ENCODE results near the gene GFOD1. TPM values are rescaled to one million over a fixed set of nuclear protein-coding genes. Genes with fewer than 3 reads are reported as not detected.

The GFOD1 gene
- polyA plus RNA-seq, 1 of the 3 experiments (the other 2 are of a cell fraction): 1.6 TPM

DNA sequence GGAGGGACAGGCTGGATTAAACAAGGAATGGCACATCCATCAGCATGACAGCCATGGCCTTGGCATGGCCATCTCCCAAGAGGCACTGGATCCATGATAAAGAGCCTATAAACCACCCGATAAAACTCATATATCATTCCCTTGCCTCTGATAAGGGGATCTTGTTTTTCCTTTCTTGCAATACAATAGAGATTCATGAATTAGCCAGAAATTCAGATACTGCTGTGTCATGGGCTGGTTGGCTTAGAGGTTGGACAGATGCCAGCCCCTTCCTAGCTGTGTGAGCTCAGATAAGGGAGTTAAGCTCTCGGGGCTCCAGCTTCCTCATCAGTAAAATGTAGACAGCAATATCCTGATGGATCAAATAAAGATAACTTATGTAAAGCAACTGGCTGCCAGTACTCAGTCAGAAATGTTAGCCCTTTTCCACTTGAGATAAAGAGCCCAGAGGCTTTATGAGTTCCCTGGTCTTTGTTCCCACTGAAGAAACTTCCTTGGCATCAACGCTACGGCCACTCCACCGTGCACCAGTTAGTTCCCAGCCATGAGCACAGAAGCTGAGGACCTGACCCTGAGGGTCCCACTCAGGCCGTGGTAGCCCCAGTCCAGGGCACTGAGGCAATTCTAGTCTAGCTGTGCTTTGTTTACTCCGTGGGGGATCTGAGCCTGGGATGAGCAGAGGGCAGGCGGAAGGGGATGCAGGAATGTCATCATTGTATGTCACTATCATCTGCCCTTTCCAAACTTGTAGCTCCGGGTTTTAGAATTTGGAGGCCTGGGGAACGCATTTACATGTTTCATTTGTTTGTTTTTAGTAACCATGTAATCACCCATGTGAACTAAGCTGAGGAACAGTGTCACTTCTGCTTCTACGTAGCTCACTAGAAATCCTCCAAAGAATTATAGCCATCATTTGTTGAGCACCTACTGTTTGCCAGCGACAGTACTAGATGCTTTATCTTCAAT, 91.8 kb downstream of the GFOD1 start:
- TF ChIP-seq SMC3 (IDR thresholded peaks at IDR 0.05; ENCODE audit: low read depth, low read length): no peak
- TF ChIP-seq, protein P1, sequence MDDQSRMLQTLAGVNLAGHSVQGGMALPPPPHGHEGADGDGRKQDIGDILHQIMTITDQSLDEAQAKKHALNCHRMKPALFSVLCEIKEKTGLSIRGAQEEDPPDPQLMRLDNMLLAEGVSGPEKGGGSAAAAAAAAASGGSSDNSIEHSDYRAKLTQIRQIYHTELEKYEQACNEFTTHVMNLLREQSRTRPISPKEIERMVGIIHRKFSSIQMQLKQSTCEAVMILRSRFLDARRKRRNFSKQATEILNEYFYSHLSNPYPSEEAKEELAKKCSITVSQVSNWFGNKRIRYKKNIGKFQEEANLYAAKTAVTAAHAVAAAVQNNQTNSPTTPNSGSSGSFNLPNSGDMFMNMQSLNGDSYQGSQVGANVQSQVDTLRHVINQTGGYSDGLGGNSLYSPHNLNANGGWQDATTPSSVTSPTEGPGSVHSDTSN (IDR thresholded peaks at IDR 0.05): no peak
- TF ChIP-seq EZH2phosphoT487 (IDR thresholded peaks at IDR 0.05; ENCODE audit: borderline replicate concordance, low read depth): no peak
- TF ChIP-seq POLR2AphosphoS5 (IDR thresholded peaks at IDR 0.05; ENCODE audit: low read depth, low read length): 0 out of 2 replicates have a peak, but pooled peaks have one; percentile 19
- TF ChIP-seq EP300 (IDR thresholded peaks at IDR 0.05; ENCODE audit: borderline replicate concordance in 1 of 2, low read depth in 1 of 2, low read length in 1 of 2): no peak; a peak in 1 of 4 replicates
- no peak for TF ChIP-seq USF2 (IDR thresholded peaks at IDR 0.05; ENCODE audit: borderline replicate concordance, low read depth, low read length)
- peak; percentile 86 for TF ChIP-seq GATA2 (CRISPR knock-in tag; IDR thresholded peaks at IDR 0.05)
- TF ChIP-seq CHD2 (IDR thresholded peaks at IDR 0.05; ENCODE audit: low read length, partially characterized antibody): peak; percentile 48
- TF ChIP-seq NFIC (IDR thresholded peaks at IDR 0.05; ENCODE audit: borderline replicate concordance): peak; percentile 80
- TF ChIP-seq TAF1 (IDR thresholded peaks at IDR 0.05; ENCODE audit: borderline replicate concordance, low read depth, low read length): no peak
- TF ChIP-seq RCOR1 (IDR thresholded peaks at IDR 0.05; ENCODE audit: low read length): peak; percentile 70
- no peak for TF ChIP-seq RFX5 (IDR thresholded peaks at IDR 0.05; ENCODE audit: low read length)
- TF ChIP-seq FOSL2 (IDR thresholded peaks at IDR 0.05; ENCODE audit: borderline replicate concordance, low read depth): no peak
- TF ChIP-seq ZBTB33 (IDR thresholded peaks at IDR 0.05; ENCODE audit: borderline replicate concordance, low read depth): no peak
- TF ChIP-seq MXI1 (IDR thresholded peaks at IDR 0.05; ENCODE audit: low read depth, low read length): no peak
- peak; percentile 50 for TF ChIP-seq TCF12 (IDR thresholded peaks at IDR 0.05)
- TF ChIP-seq YY1 (IDR thresholded peaks at IDR 0.05; ENCODE audit: low read depth): no peak
- TF ChIP-seq FOXJ3 (CRISPR knock-in tag; IDR thresholded peaks at IDR 0.05): peak; percentile 48; the same call in 1 of the 2 replicates
- TF ChIP-seq, protein P2, sequence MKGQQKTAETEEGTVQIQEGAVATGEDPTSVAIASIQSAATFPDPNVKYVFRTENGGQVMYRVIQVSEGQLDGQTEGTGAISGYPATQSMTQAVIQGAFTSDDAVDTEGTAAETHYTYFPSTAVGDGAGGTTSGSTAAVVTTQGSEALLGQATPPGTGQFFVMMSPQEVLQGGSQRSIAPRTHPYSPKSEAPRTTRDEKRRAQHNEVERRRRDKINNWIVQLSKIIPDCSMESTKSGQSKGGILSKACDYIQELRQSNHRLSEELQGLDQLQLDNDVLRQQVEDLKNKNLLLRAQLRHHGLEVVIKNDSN (IDR thresholded peaks at IDR 0.05; ENCODE audit: borderline replicate concordance, low read depth): no peak
- no peak for TF ChIP-seq JUND (IDR thresholded peaks at IDR 0.05)
- no peak for TF ChIP-seq GABPA (IDR thresholded peaks at IDR 0.05; ENCODE audit: low read depth)
- Histone ChIP-seq H3F3A (replicated peaks; ENCODE audit: insufficient read depth) (no peaks in the 10 kb centered on the region), H3K36me3 (replicated peaks in 1 of 2; ENCODE audit: control insufficient read depth in 1 of 2, insufficient read depth in 2 of 2, low read length in 1 of 2) (no peaks in the 10 kb centered on the region), H3K9me3 (no peaks in the 10 kb centered on the region), H2AFZ (ENCODE audit: low read depth) (peak overlapping the region; percentile 56; the same call in 1 of the 2 replicates), H4K20me1 (ENCODE audit: insufficient read depth) (no peaks in the 10 kb centered on the region), H3K4me3 (ENCODE audit: low read depth in 2 of 2, low read length in 1 of 2) (no peak overlapping the region), H3K27me3 (ENCODE audit: insufficient read depth) (no peaks in the 10 kb centered on the region), H3K9me2 (no peaks in the 10 kb centered on the region), H3K79me2 (ENCODE audit: insufficient read depth) (no peaks in the 10 kb centered on the region), H3K4me2 (no peak overlapping the region), H3K27ac (ENCODE audit: low read depth in 2 of 2, low read length in 1 of 2) (peak overlapping the region in 1 of 2 experiments; percentile 64; a peak in 2 of 4 replicates), H3K9ac (no peak overlapping the region), H3K4me1 (ENCODE audit: control insufficient read depth in 1 of 2, insufficient read depth in 2 of 2, low read depth in 1 of 2, low read length in 1 of 2) (peaks cover 8 to 12% of the 10 kb centered on the region in 2 experiments; a peak in 3 of 4 replicates)
- peak; percentile 65 for DNase-seq
- ChIA-PET POLR2A (no interaction called here), CTCF (interaction anchor here (1.0 to 1.2 kb wide), 2 partner anchors 9 to 137 kb away, joined by 3 read pairs; no protein-coding TSS in a partner anchor)
- 64% methylated on average over 10 of the region's 12 CpGs for WGBS (ENCODE audit: low lambda C conversion rate)
